GM12878 (cell line): ENCODE data around the gene FGD4. TPM values are rescaled to one million over a fixed set of nuclear protein-coding genes. Genes with fewer than 3 reads are reported as not detected.
A peak's percentile ranks its signal among the peaks of the same experiment; 100 is the strongest.

Experiments
- ATAC-seq: fragments of 200-7000 bp; cut with Tn5 transposase; 3 replicates; pipeline ENCODE4 v1.9.1; 2020; ENCODE audit warnings: mild to moderate bottlenecking, moderate library complexity
- BruUV-seq: library from RNA; stranded (reverse); fragments of 400-500 nt; replicated peaks from 2 replicates; lab custom pipeline; 2021; lab: Mats Ljungman, UMichigan
- CTCF ChIA-PET: fragments of 300-600 bp; sonication (Branson Sonifier 250); formaldehyde crosslinking; extraction: SDS; loops from one replicate; lab custom pipeline; 2021; ENCODE audit warnings: inconsistent platforms; lab: Yijun Ruan, JAX
- POLR2A ChIA-PET: fragments of 350-600 bp; formaldehyde crosslinking; extraction: SDS; loops from one replicate; lab custom pipeline; 2021; ENCODE audit warnings: inconsistent platforms; lab: Charles Lee
- RAD21 ChIA-PET: fragments of 300-600 bp; sonication (Branson Sonifier 250); formaldehyde crosslinking; loops from one replicate; lab custom pipeline; 2023; ENCODE audit warnings: antibody characterized with exemption; ENCODE audit not compliant: unreplicated experiment; lab: Charles Lee
- SMC1A ChIA-PET: fragments of 300-600 bp; sonication (Branson Sonifier 250); formaldehyde crosslinking; loops from one replicate; lab custom pipeline; 2023; ENCODE audit not compliant: unreplicated experiment, uncharacterized antibody; lab: Charles Lee
- DNase-seq: peaks from one replicate; pipeline ENCODE4 v3.0.0-alpha.2; 2011; ENCODE audit warnings: low read depth, low spot score
- FAIRE-seq: peaks from 3 replicates; lab custom pipeline; 2011; peaks lifted over from hg19 to GRCh38; lab: Jason Lieb, UNC
- H2AFZ ChIP-seq: 2 replicates; pipeline ENCODE4 v1.6.0; 2011; ENCODE audit warnings: low read depth, low read length, control low read depth; ENCODE audit not compliant: control insufficient read depth
- H3K27ac ChIP-seq: 2 replicates; pipeline ENCODE4 v1.5.1; 2011; ENCODE audit warnings: control low read depth; ENCODE audit not compliant: control insufficient read depth, insufficient read depth
- H3K27me3 ChIP-seq, 2 experiments: replicated peaks in 1 of 2; 2 replicates each; pipeline versions ENCODE4 v1.6.0 to v1.6.1; 2011; ENCODE audit warnings: low read length in 1 of 2; ENCODE audit not compliant: control insufficient read depth in 2 of 2, insufficient read depth in 2 of 2
- H3K36me3 ChIP-seq, 2 experiments: 2 replicates each; pipeline ENCODE4 v1.5.1; 2011; ENCODE audit warnings: low read length in 1 of 2; ENCODE audit not compliant: control insufficient read depth in 2 of 2, insufficient read depth in 2 of 2
- H3K4me1 ChIP-seq: 2 replicates; pipeline ENCODE4 v1.6.1; 2011; ENCODE audit warnings: mild to moderate bottlenecking, low read length, moderate library complexity, mixed read lengths; ENCODE audit not compliant: control insufficient read depth, insufficient read depth
- H3K4me2 ChIP-seq: 2 replicates; pipeline ENCODE4 v1.6.0; 2011; ENCODE audit warnings: control low read depth; ENCODE audit not compliant: control insufficient read depth, insufficient read depth
- H3K4me3 ChIP-seq: fragments of 200-600 bp; sonication (generic); 2 replicates; pipeline ENCODE4 v1.5.1; 2016
- H3K79me2 ChIP-seq: 2 replicates; pipeline ENCODE4 v1.6.0; 2011; ENCODE audit warnings: low read length; ENCODE audit not compliant: control insufficient read depth, insufficient read depth
- H3K9ac ChIP-seq: 2 replicates; pipeline ENCODE4 v1.8.0; 2011; ENCODE audit warnings: low read length, control low read depth, mixed read lengths; ENCODE audit not compliant: control insufficient read depth, insufficient read depth
- H3K9me3 ChIP-seq: replicated peaks from 3 replicates; pipeline ENCODE4 v1.5.1; 2011; ENCODE audit warnings: mild to moderate bottlenecking, low read length; ENCODE audit not compliant: control insufficient read depth, insufficient read depth
- H4K20me1 ChIP-seq: 2 replicates; pipeline ENCODE4 v1.6.0; 2011; ENCODE audit not compliant: control insufficient read depth, insufficient read depth
- GABPA ChIP-seq: IDR thresholded peaks from 2 replicates; pipeline ENCODE4 v1.6.1; 2014; ENCODE audit warnings: antibody characterized with exemption, low read depth, mild to moderate bottlenecking, inconsistent platforms
- IRF4 ChIP-seq: IDR thresholded peaks from 2 replicates; pipeline ENCODE4 v1.6.1; 2011; ENCODE audit warnings: low read depth, low read length
- SUZ12 ChIP-seq: fragments of 200-600 bp; sonication (generic); IDR thresholded peaks from one replicate; pipeline ENCODE4 v1.6.1; 2018; ENCODE audit warnings: antibody characterized with exemption, mild to moderate bottlenecking; ENCODE audit not compliant: unreplicated experiment
- WGBS: methylation state at CpG from one replicate; pipeline ENCODE4 v1.1.6; 2016; ENCODE audit warnings: low lambda C conversion rate; ENCODE audit not compliant: insufficient replicate concordance, insufficient coverage; ENCODE audit errors: missing lambda C conversion rate; 5-methylcytosine and 5-hydroxymethylcytosine counted together
- in situ Hi-C: fragments of 300-500 bp; cut with MboI; formaldehyde crosslinking; loops from 9 replicates; pipeline ENCODE4 v1.14.3; 2018; ENCODE audit warnings: mixed read lengths
- intact Hi-C: fragments of 100-400 bp; cut with micrococcal nuclease; formaldehyde crosslinking; loops from one replicate; pipeline ENCODE4 v1.14.2; 2022; ENCODE audit not compliant: unreplicated experiment
- polyA plus RNA-seq, 11 experiments: library from polyadenylated mRNA; depleted of rRNA in 4 of 11; unstranded in 6 of 11; stranded (reverse) in 5 of 11; fragments of >200 nt; fragmentation: Nextera tagmentation in 4 of 11; fragmentation: Illumina TruSeq in 1 of 11; extraction: Ambion mirVana in 4 of 11; extraction: Trizol in 1 of 11; gene quantifications; 1 replicate in 1 of 11; 2 replicates in 10 of 11; pipeline versions ENCODE4 v1.2.1 to v1.2.3, GENCODE V29; 2011 to 2016; ENCODE audit warnings: inconsistent platforms in 2 of 11, missing spikeins in 2 of 11, low read depth in 1 of 11
- total RNA-seq, 4 experiments: library from RNA; depleted of rRNA in 3 of 4; stranded (reverse); fragments of >200 nt in 3 of 4; fragmentation: Illumina TruSeq in 1 of 4; extraction: Trizol in 1 of 4; gene quantifications; 2 replicates each; pipeline versions ENCODE4 v1.2.1 to v1.2.3, GENCODE V29; 2013 to 2021
- TF ChIP-seq, protein P1 (sequence below): IDR thresholded peaks from 2 replicates; pipeline ENCODE4 v1.6.1; 2012; ENCODE audit warnings: low read length, inconsistent platforms
- TF ChIP-seq, protein P2 (sequence below): fragments of 450-650 bp; formaldehyde crosslinking; IDR thresholded peaks from 2 replicates; pipeline ENCODE4 v1.5.0; 2022; ENCODE audit warnings: mild to moderate bottlenecking, missing genetic modification characterization

Gene FGD4
- total and polyA plus RNA-seq, 10 of the 15 experiments (the other 5 are each of a cell fraction or from before 2014, with no cell fraction given), result 0.01 to 0.18 (median 0.08) TPM; not detected in 3

- Histone ChIP-seq H3K4me1 (no peaks in the 10 kb centered on the region), H2AFZ (no peak overlapping the region), H3K27ac (no peak overlapping the region), H3K36me3 (no peaks in the 10 kb centered on the region), H3K9me3 (no peaks in the 10 kb centered on the region), H4K20me1 (no peaks in the 10 kb centered on the region), H3K79me2 (no peaks in the 10 kb centered on the region), H3K4me2 (no peak overlapping the region), H3K4me3 (no peak overlapping the region), H3K27me3 (peaks cover 2 to 7% of the 10 kb centered on the region in 2 experiments; a peak in 3 of 4 replicates), H3K9ac (no peak overlapping the region)
- ChIA-PET POLR2A (interaction anchor here (0.6 kb wide), 1 partner anchor 25 kb away, joined by 3 read pairs; no protein-coding TSS in a partner anchor), CTCF (interaction anchor here (1.0 kb wide), 1 partner anchor 57 kb away, joined by 3 read pairs; no protein-coding TSS in a partner anchor), RAD21 (interaction anchor here (1.7 kb wide), 1 partner anchor 270 kb away, joined by 3 read pairs; no protein-coding TSS in a partner anchor), SMC1A (interaction anchor here (0.7 to 1.1 kb wide), 5 partner anchors 9 to 274 kb away, joined by 3 to 4 read pairs (median 3); no protein-coding TSS in a partner anchor)
- no peak for TF ChIP-seq IRF4
- DNase-seq (no peak), FAIRE-seq (no peak), ATAC-seq (no peak)
- 55% methylated on average over 4 of the region's 4 CpGs for WGBS
- intact Hi-C loops, result no loop called here
- in situ Hi-C loops, result no loop called here
- BruUV-seq, result no TSS peak
Measured at GRCh38 chr12:32398181-32398580, 1.2 kb upstream of the FGD4 start.

- no peaks in the 10 kb centered on the region for H3K36me3 ChIP-seq
- H4K20me1 ChIP-seq, result no peaks in the 10 kb centered on the region
- TF ChIP-seq, protein P1, sequence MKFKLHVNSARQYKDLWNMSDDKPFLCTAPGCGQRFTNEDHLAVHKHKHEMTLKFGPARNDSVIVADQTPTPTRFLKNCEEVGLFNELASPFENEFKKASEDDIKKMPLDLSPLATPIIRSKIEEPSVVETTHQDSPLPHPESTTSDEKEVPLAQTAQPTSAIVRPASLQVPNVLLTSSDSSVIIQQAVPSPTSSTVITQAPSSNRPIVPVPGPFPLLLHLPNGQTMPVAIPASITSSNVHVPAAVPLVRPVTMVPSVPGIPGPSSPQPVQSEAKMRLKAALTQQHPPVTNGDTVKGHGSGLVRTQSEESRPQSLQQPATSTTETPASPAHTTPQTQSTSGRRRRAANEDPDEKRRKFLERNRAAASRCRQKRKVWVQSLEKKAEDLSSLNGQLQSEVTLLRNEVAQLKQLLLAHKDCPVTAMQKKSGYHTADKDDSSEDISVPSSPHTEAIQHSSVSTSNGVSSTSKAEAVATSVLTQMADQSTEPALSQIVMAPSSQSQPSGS, result no peak
- TF ChIP-seq SUZ12 (peak; percentile 16), GABPA (no peak)
- TF ChIP-seq, protein P2, sequence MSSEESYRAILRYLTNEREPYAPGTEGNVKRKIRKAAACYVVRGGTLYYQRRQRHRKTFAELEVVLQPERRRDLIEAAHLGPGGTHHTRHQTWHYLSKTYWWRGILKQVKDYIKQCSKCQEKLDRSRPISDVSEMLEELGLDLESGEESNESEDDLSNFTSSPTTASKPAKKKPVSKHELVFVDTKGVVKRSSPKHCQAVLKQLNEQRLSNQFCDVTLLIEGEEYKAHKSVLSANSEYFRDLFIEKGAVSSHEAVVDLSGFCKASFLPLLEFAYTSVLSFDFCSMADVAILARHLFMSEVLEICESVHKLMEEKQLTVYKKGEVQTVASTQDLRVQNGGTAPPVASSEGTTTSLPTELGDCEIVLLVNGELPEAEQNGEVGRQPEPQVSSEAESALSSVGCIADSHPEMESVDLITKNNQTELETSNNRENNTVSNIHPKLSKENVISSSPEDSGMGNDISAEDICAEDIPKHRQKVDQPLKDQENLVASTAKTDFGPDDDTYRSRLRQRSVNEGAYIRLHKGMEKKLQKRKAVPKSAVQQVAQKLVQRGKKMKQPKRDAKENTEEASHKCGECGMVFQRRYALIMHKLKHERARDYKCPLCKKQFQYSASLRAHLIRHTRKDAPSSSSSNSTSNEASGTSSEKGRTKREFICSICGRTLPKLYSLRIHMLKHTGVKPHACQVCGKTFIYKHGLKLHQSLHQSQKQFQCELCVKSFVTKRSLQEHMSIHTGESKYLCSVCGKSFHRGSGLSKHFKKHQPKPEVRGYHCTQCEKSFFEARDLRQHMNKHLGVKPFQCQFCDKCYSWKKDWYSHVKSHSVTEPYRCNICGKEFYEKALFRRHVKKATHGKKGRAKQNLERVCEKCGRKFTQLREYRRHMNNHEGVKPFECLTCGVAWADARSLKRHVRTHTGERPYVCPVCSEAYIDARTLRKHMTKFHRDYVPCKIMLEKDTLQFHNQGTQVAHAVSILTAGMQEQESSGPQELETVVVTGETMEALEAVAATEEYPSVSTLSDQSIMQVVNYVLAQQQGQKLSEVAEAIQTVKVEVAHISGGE (CRISPR knock-in tag), result no peak
- peak overlapping the region; percentile 96 for H3K4me2 ChIP-seq
- H3K4me3 ChIP-seq, result peak overlapping the region; percentile 57
- H3K4me1 ChIP-seq, result no peaks in the 10 kb centered on the region
- no TSS peak for BruUV-seq
- peak overlapping the region; percentile 9 for H2AFZ ChIP-seq
- H3K9me3 ChIP-seq, result no peaks in the 10 kb centered on the region
- no peak for DNase-seq
- 27% methylated on average over 23 of the region's 36 CpGs for WGBS
- ChIA-PET RAD21 (interaction anchor here (1.7 kb wide), 1 partner anchor 269 kb away, joined by 3 read pairs; no protein-coding TSS in a partner anchor), SMC1A (interaction anchor here (1.1 kb wide), 1 partner anchor 22 kb away, joined by 3 read pairs; no protein-coding TSS in a partner anchor), POLR2A (no interaction called here), CTCF (interaction anchor here (0.6 to 1.0 kb wide), 2 partner anchors 57 to 1130 kb away, joined by 3 read pairs; no protein-coding TSS in a partner anchor)
- no peak overlapping the region for H3K27ac ChIP-seq
- ATAC-seq, result no peak
- peaks cover 2 to 7% of the 10 kb centered on the region in 2 experiments; a peak in 3 of 4 replicates for H3K27me3 ChIP-seq
- intact Hi-C loops (no loop called here), in situ Hi-C loops (no loop called here)
- no peaks in the 10 kb centered on the region for H3K79me2 ChIP-seq
- no peak overlapping the region for H3K9ac ChIP-seq
- no peak for FAIRE-seq
Measured at GRCh38 chr12:32398816-32399369, 465 bp upstream of the FGD4 start.
